Measurements from ENCODE around the gene EXOSC7.

DNA sequence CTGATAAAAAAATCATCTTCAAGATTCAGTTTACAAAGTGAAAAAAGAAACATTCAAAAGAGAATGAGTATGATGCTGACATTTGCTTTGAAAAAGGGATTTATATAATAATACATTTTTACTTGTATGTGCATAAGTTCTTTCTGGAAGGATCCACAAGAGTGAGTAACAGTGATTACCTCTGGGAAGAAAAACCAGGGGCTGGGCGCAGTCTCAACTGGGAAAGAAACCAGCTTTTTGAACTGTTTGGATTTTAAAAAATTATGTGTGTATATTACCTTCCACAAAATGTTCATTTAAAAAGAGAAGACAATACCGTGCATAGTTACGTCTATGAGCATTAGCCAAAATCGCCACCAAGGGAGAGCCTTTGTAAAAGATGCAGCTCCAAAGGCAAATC, 51.4 kb downstream of the EXOSC7 start:
- no peak for TF ChIP-seq POLR2A (IDR thresholded peaks at IDR 0.05)
- TF ChIP-seq, protein P1, sequence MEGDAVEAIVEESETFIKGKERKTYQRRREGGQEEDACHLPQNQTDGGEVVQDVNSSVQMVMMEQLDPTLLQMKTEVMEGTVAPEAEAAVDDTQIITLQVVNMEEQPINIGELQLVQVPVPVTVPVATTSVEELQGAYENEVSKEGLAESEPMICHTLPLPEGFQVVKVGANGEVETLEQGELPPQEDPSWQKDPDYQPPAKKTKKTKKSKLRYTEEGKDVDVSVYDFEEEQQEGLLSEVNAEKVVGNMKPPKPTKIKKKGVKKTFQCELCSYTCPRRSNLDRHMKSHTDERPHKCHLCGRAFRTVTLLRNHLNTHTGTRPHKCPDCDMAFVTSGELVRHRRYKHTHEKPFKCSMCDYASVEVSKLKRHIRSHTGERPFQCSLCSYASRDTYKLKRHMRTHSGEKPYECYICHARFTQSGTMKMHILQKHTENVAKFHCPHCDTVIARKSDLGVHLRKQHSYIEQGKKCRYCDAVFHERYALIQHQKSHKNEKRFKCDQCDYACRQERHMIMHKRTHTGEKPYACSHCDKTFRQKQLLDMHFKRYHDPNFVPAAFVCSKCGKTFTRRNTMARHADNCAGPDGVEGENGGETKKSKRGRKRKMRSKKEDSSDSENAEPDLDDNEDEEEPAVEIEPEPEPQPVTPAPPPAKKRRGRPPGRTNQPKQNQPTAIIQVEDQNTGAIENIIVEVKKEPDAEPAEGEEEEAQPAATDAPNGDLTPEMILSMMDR (IDR thresholded peaks at IDR 0.05 in 4 of 5, conservative IDR thresholded peaks at IDR 0.05 in 1 of 5): no peak
